ENCODE measurements around the gene SLC26A1.

DNA sequence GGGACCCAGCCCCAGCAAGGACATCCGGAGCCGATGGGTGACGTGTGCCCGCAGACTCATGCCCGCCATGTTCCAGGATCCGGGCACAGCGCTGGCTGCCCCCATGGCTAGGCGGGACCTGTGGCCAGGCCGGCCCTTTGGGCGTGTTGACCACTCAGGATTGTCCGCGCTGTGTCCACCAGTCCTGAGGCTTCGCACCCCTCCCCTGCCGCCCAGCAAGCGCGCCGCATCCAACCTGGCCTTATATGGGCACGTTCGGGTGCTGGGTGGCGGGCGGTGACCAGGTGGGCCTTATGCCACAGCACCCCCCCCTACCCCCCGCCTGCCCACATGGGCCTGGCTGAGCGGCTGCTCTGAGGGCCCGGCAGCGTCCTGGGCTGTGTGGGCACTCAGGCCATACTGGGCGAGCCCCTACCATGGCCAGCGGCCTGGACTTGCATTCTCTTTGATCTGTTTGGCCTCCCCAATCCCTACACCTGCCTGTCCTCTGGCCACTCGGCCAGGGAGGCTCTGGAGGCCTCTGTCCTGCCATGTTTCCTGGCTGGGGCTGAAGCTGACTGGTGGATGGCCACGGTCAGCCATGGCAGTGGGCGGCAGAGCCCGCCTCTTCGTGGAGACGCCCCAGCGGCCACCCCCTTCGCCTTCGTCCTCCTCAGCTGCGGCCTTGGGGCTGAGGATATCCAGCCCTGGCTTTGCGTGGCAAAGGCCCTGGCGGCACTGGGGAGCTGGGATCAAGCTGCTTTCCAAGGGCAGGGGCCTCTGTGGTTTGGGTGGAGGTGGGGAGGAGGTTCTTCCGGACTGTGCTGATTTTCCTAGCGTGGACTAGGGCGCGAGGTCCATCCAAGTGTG, 20.2 kb upstream of the SLC26A1 start:
- TF ChIP-seq, protein P1, sequence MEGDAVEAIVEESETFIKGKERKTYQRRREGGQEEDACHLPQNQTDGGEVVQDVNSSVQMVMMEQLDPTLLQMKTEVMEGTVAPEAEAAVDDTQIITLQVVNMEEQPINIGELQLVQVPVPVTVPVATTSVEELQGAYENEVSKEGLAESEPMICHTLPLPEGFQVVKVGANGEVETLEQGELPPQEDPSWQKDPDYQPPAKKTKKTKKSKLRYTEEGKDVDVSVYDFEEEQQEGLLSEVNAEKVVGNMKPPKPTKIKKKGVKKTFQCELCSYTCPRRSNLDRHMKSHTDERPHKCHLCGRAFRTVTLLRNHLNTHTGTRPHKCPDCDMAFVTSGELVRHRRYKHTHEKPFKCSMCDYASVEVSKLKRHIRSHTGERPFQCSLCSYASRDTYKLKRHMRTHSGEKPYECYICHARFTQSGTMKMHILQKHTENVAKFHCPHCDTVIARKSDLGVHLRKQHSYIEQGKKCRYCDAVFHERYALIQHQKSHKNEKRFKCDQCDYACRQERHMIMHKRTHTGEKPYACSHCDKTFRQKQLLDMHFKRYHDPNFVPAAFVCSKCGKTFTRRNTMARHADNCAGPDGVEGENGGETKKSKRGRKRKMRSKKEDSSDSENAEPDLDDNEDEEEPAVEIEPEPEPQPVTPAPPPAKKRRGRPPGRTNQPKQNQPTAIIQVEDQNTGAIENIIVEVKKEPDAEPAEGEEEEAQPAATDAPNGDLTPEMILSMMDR (IDR thresholded peaks at IDR 0.05), result no peak
- TF ChIP-seq RORB (CRISPR knock-in tag; IDR thresholded peaks at IDR 0.05) (no peak), ZNF423 (CRISPR knock-in tag; IDR thresholded peaks at IDR 0.05) (no peak), NFYB (CRISPR knock-in tag; conservative IDR thresholded peaks at IDR 0.05; ENCODE audit: low read depth) (no peak), NR1H2 (CRISPR knock-in tag; IDR thresholded peaks at IDR 0.05) (no peak)
- TF ChIP-seq, protein P2, sequence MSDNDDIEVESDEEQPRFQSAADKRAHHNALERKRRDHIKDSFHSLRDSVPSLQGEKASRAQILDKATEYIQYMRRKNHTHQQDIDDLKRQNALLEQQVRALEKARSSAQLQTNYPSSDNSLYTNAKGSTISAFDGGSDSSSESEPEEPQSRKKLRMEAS (CRISPR knock-in tag; IDR thresholded peaks at IDR 0.05), result no peak
- TF ChIP-seq, protein P3, sequence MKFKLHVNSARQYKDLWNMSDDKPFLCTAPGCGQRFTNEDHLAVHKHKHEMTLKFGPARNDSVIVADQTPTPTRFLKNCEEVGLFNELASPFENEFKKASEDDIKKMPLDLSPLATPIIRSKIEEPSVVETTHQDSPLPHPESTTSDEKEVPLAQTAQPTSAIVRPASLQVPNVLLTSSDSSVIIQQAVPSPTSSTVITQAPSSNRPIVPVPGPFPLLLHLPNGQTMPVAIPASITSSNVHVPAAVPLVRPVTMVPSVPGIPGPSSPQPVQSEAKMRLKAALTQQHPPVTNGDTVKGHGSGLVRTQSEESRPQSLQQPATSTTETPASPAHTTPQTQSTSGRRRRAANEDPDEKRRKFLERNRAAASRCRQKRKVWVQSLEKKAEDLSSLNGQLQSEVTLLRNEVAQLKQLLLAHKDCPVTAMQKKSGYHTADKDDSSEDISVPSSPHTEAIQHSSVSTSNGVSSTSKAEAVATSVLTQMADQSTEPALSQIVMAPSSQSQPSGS (CRISPR knock-in tag; IDR thresholded peaks at IDR 0.05; ENCODE audit: borderline replicate concordance, low read depth), result no peak
- TF ChIP-seq, protein P4, sequence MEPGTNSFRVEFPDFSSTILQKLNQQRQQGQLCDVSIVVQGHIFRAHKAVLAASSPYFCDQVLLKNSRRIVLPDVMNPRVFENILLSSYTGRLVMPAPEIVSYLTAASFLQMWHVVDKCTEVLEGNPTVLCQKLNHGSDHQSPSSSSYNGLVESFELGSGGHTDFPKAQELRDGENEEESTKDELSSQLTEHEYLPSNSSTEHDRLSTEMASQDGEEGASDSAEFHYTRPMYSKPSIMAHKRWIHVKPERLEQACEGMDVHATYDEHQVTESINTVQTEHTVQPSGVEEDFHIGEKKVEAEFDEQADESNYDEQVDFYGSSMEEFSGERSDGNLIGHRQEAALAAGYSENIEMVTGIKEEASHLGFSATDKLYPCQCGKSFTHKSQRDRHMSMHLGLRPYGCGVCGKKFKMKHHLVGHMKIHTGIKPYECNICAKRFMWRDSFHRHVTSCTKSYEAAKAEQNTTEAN (CRISPR knock-in tag; IDR thresholded peaks at IDR 0.05), result no peak
- TF ChIP-seq, protein P5, sequence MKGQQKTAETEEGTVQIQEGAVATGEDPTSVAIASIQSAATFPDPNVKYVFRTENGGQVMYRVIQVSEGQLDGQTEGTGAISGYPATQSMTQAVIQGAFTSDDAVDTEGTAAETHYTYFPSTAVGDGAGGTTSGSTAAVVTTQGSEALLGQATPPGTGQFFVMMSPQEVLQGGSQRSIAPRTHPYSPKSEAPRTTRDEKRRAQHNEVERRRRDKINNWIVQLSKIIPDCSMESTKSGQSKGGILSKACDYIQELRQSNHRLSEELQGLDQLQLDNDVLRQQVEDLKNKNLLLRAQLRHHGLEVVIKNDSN (CRISPR knock-in tag; IDR thresholded peaks at IDR 0.05), result no peak
